Activated T-helper 17 cell treated with anti-CD3 and anti-CD28 coated beads, Interleukin-2, amount 50 U/mL, for 72 hours (primary cell): Measurements from ENCODE around the gene RASGRP1. TPM values are rescaled to one million over a fixed set of nuclear protein-coding genes. Genes with fewer than 3 reads are reported as not detected.
"Not testable (repeated sequence)": the region's sequence is repeated elsewhere in the genome, so short reads cannot be mapped to it uniquely, and the experiment has no call there.

ENCODE experiments used
- ATAC-seq: fragments of 150-1000 bp; cut with Tn5 transposase; replicated peaks from 2 replicates; pipeline ENCODE4 v1.10.0; 2021; ENCODE audit warnings: mild to moderate bottlenecking, moderate library complexity
- H3K27ac Mint-ChIP-seq: one replicate; pipeline ENCODE4 v1.8.0; 2022; ENCODE audit warnings: mixed read lengths
- H3K27me3 Mint-ChIP-seq: one replicate; pipeline ENCODE4 v1.8.0; 2022; ENCODE audit warnings: mixed read lengths
- H3K36me3 Mint-ChIP-seq: one replicate; pipeline ENCODE4 v1.8.0; 2022; ENCODE audit warnings: low read depth, mild to moderate bottlenecking, mixed read lengths
- H3K4me1 Mint-ChIP-seq: one replicate; pipeline ENCODE4 v1.8.0; 2022; ENCODE audit warnings: mixed read lengths
- H3K4me3 Mint-ChIP-seq: one replicate; pipeline ENCODE4 v1.8.0; 2022; ENCODE audit warnings: mild to moderate bottlenecking, mixed read lengths
- H3K9me3 Mint-ChIP-seq: one replicate; pipeline ENCODE4 v1.8.0; 2022; ENCODE audit warnings: mixed read lengths
- total RNA-seq, 2 donors: library from RNA; stranded (reverse); gene quantifications; one replicate each; pipeline ENCODE4 v1.2.3, GENCODE V29; 2022

Gene RASGRP1
- total RNA-seq, 2 donors from 2014 or later, result 118 to 164 TPM

GRCh38 chr15:38589502-38589901 lies 24.9 kb upstream of the RASGRP1 start:
- Mint-ChIP-seq H3K27me3 (no peaks in the 10 kb centered on the region), H3K4me3 (peak overlapping the region; percentile 27), H3K9me3 (no peaks in the 10 kb centered on the region), H3K4me1 (peaks cover 14% of the 10 kb centered on the region), H3K27ac (peak overlapping the region; percentile 57), H3K36me3 (no peaks in the 10 kb centered on the region)
- peak; percentile 93 for ATAC-seq

- peak overlapping the region; percentile 57 for H3K27ac Mint-ChIP-seq
- no peaks in the 10 kb centered on the region for H3K36me3 Mint-ChIP-seq
- H3K27me3 Mint-ChIP-seq, result no peaks in the 10 kb centered on the region
- H3K9me3 Mint-ChIP-seq, result peaks cover 3% of the 10 kb centered on the region
- peak; percentile 24 for ATAC-seq
- H3K4me3 Mint-ChIP-seq, result peak overlapping the region; percentile 27
- peaks cover 14% of the 10 kb centered on the region for H3K4me1 Mint-ChIP-seq
Observed at GRCh38 chr15:38588672-38589071, 24.1 kb upstream of the RASGRP1 start.

- peak; percentile 12 for ATAC-seq
- H3K9me3 Mint-ChIP-seq, result peaks cover 5% of the 10 kb centered on the region
- H3K27me3 Mint-ChIP-seq, result no peaks in the 10 kb centered on the region
- peak overlapping the region; percentile 15 for H3K4me3 Mint-ChIP-seq
- peaks cover 14% of the 10 kb centered on the region for H3K4me1 Mint-ChIP-seq
- H3K36me3 Mint-ChIP-seq, result no peaks in the 10 kb centered on the region
- no peak overlapping the region for H3K27ac Mint-ChIP-seq
Observed at GRCh38 chr15:38587214-38587613, 22.6 kb upstream of the RASGRP1 start.

- H3K36me3 Mint-ChIP-seq, ATAC-seq, H3K27ac Mint-ChIP-seq, H3K27me3 Mint-ChIP-seq, H3K4me3 Mint-ChIP-seq, H3K9me3 Mint-ChIP-seq: not testable (repeated sequence)
- peaks cover 14% of the 10 kb centered on the region for H3K4me1 Mint-ChIP-seq
Observed at GRCh38 chr15:38586005-38586404, 21.4 kb upstream of the RASGRP1 start.

GRCh38 chr15:38578626-38579025 lies 14.0 kb upstream of the RASGRP1 start:
- H3K36me3 Mint-ChIP-seq, result no peaks in the 10 kb centered on the region
- ATAC-seq, result no peak

GRCh38 chr15:38577424-38577987 lies 12.9 kb upstream of the RASGRP1 start:
- peaks cover 6% of the 10 kb centered on the region for H3K4me1 Mint-ChIP-seq
- H3K36me3 Mint-ChIP-seq, result no peaks in the 10 kb centered on the region
- peak overlapping the region; percentile 49 for H3K4me3 Mint-ChIP-seq
- no peaks in the 10 kb centered on the region for H3K9me3 Mint-ChIP-seq
- H3K27me3 Mint-ChIP-seq, result no peaks in the 10 kb centered on the region
- peak overlapping the region; percentile 11 for H3K27ac Mint-ChIP-seq
- peak; percentile 21 for ATAC-seq

More at GRCh38 chr15:38578626-38579025, 14.0 kb upstream of the RASGRP1 start:
- no peak overlapping the region for H3K4me3 Mint-ChIP-seq
- peaks cover 6% of the 10 kb centered on the region for H3K4me1 Mint-ChIP-seq
- H3K27ac Mint-ChIP-seq, result no peak overlapping the region
- H3K27me3 Mint-ChIP-seq, result no peaks in the 10 kb centered on the region
- peaks cover 1% of the 10 kb centered on the region for H3K9me3 Mint-ChIP-seq

GRCh38 chr15:38576837-38577236 lies 12.2 kb upstream of the RASGRP1 start:
- H3K27ac Mint-ChIP-seq, result peak overlapping the region; percentile 11
- no peaks in the 10 kb centered on the region for H3K36me3 Mint-ChIP-seq
- no peak for ATAC-seq
- no peaks in the 10 kb centered on the region for H3K9me3 Mint-ChIP-seq
- no peaks in the 10 kb centered on the region for H3K27me3 Mint-ChIP-seq
- peak overlapping the region; percentile 49 for H3K4me3 Mint-ChIP-seq
- peaks cover 6% of the 10 kb centered on the region for H3K4me1 Mint-ChIP-seq

- H3K4me3 Mint-ChIP-seq, result no peak overlapping the region
- peaks cover 6% of the 10 kb centered on the region for H3K4me1 Mint-ChIP-seq
- H3K27ac Mint-ChIP-seq, result no peak overlapping the region
- ATAC-seq, result no peak
- H3K27me3 Mint-ChIP-seq, result no peaks in the 10 kb centered on the region
- no peaks in the 10 kb centered on the region for H3K36me3 Mint-ChIP-seq
- H3K9me3 Mint-ChIP-seq, result peaks cover 3% of the 10 kb centered on the region
Observed at GRCh38 chr15:38576261-38576660, 11.6 kb upstream of the RASGRP1 start.

- Mint-ChIP-seq H3K4me1 (peaks cover 9% of the 10 kb centered on the region), H3K36me3 (peaks cover 39% of the 10 kb centered on the region), H3K27me3 (no peaks in the 10 kb centered on the region), H3K4me3 (peak overlapping the region; percentile 79), H3K9me3 (no peaks in the 10 kb centered on the region), H3K27ac (peak overlapping the region; percentile 46)
- ATAC-seq, result no peak
Observed at GRCh38 chr15:38565287-38565670, 665 bp upstream of the RASGRP1 start.

GRCh38 chr15:38563723-38564519 lies 693 bp downstream of the RASGRP1 start:
- Mint-ChIP-seq H3K27ac (peak overlapping the region; percentile 98), H3K4me1 (peaks cover 14% of the 10 kb centered on the region), H3K27me3 (no peaks in the 10 kb centered on the region)

GRCh38 chr15:38562278-38562677 lies 2.3 kb downstream of the RASGRP1 start:
- Mint-ChIP-seq H3K4me3 (peak overlapping the region; percentile 84), H3K36me3 (peaks cover 69% of the 10 kb centered on the region), H3K27ac (peak overlapping the region; percentile 98), H3K4me1 (peaks cover 27% of the 10 kb centered on the region), H3K9me3 (no peaks in the 10 kb centered on the region), H3K27me3 (no peaks in the 10 kb centered on the region)
- ATAC-seq, result no peak

More at GRCh38 chr15:38563723-38564519, 693 bp downstream of the RASGRP1 start:
- H3K36me3 Mint-ChIP-seq, result peaks cover 52% of the 10 kb centered on the region
- H3K9me3 Mint-ChIP-seq, result no peaks in the 10 kb centered on the region
- H3K4me3 Mint-ChIP-seq, result peak overlapping the region; percentile 84
- peak; percentile 67 for ATAC-seq

- Mint-ChIP-seq H3K4me1 (peaks cover 41% of the 10 kb centered on the region), H3K9me3 (no peaks in the 10 kb centered on the region), H3K27me3 (no peaks in the 10 kb centered on the region), H3K36me3 (peaks cover 86% of the 10 kb centered on the region), H3K4me3 (peak overlapping the region; percentile 84), H3K27ac (peak overlapping the region; percentile 98)
- peak; percentile 50 for ATAC-seq
Observed at GRCh38 chr15:38560456-38560926, 4.1 kb downstream of the RASGRP1 start.

GRCh38 chr15:38559636-38560307 lies 4.8 kb downstream of the RASGRP1 start:
- Mint-ChIP-seq H3K27ac (peak overlapping the region; percentile 98), H3K36me3 (peaks cover 94% of the 10 kb centered on the region), H3K4me3 (peak overlapping the region; percentile 84), H3K27me3 (no peaks in the 10 kb centered on the region), H3K9me3 (no peaks in the 10 kb centered on the region), H3K4me1 (peaks cover 48% of the 10 kb centered on the region)
- ATAC-seq, result no peak

- peaks cover 55% of the 10 kb centered on the region for H3K4me1 Mint-ChIP-seq
- peaks cover 100% of the 10 kb centered on the region for H3K36me3 Mint-ChIP-seq
- no peak for ATAC-seq
- H3K27ac Mint-ChIP-seq, result peak overlapping the region; percentile 98
- H3K27me3 Mint-ChIP-seq, result no peaks in the 10 kb centered on the region
- no peaks in the 10 kb centered on the region for H3K9me3 Mint-ChIP-seq
- H3K4me3 Mint-ChIP-seq, result peak overlapping the region; percentile 84
Observed at GRCh38 chr15:38559131-38559530, 5.5 kb downstream of the RASGRP1 start.
